H9 (cell line): ENCODE data around the gene DAPK2. TPM values are rescaled to one million over a fixed set of nuclear protein-coding genes. Genes with fewer than 3 reads are reported as not detected.

ENCODE experiments used
- DNase-seq: peaks from one replicate; pipeline ENCODE4 v3.0.0-alpha.2; 2017
- H2AFZ ChIP-seq: one replicate; pipeline ENCODE4 v1.6.1; 2013; ENCODE audit warnings: mild to moderate bottlenecking, low read length, control low read depth, moderate library complexity
- H2AK5ac ChIP-seq: 2 replicates; pipeline ENCODE4 v1.6.1; 2013; ENCODE audit warnings: low read length, control low read depth, mixed read lengths; ENCODE audit not compliant: insufficient read length
- H2BK120ac ChIP-seq: one replicate; pipeline ENCODE4 v1.6.1; 2013; ENCODE audit warnings: low read depth, mild to moderate bottlenecking, low read length, control low read depth, inconsistent platforms; ENCODE audit not compliant: poor library complexity, severe bottlenecking
- H2BK12ac ChIP-seq: 2 replicates; pipeline ENCODE4 v1.6.1; 2013; ENCODE audit warnings: low read length, control low read depth, mixed read lengths, low read depth; ENCODE audit not compliant: insufficient read length
- H2BK15ac ChIP-seq: 2 replicates; pipeline ENCODE4 v1.6.1; 2013; ENCODE audit warnings: low read depth, low read length, control low read depth
- H2BK20ac ChIP-seq: one replicate; pipeline ENCODE4 v1.6.1; 2013; ENCODE audit warnings: low read depth, mild to moderate bottlenecking, low read length, control low read depth, inconsistent platforms; ENCODE audit not compliant: poor library complexity, severe bottlenecking
- H2BK5ac ChIP-seq: 2 replicates; pipeline ENCODE4 v1.6.1; 2013; ENCODE audit warnings: low read length, control low read depth, mixed read lengths; ENCODE audit not compliant: insufficient read length
- H3K14ac ChIP-seq: 2 replicates; pipeline ENCODE4 v1.6.1; 2013; ENCODE audit warnings: low read length, control low read depth; ENCODE audit not compliant: insufficient read depth
- H3K18ac ChIP-seq: 2 replicates; pipeline ENCODE4 v1.6.1; 2013; ENCODE audit warnings: low read depth, mild to moderate bottlenecking, mixed read lengths, low read length, control low read depth; ENCODE audit not compliant: insufficient read length
- H3K23ac ChIP-seq: 2 replicates; pipeline ENCODE4 v1.6.1; 2013; ENCODE audit warnings: low read length, control low read depth, mixed read lengths, low read depth; ENCODE audit not compliant: insufficient read length
- H3K23me2 ChIP-seq: 2 replicates; pipeline ENCODE4 v1.6.1; 2013; ENCODE audit warnings: low read depth, mild to moderate bottlenecking, mixed read lengths, low read length, control low read depth; ENCODE audit not compliant: insufficient read length, poor library complexity, severe bottlenecking
- H3K27ac ChIP-seq: 2 replicates; pipeline ENCODE4 v1.5.1; 2013; ENCODE audit warnings: low read length, control low read depth, mixed read lengths, low read depth; ENCODE audit not compliant: insufficient read length
- H3K27me3 ChIP-seq: 2 replicates; pipeline ENCODE4 v1.6.1; 2013; ENCODE audit warnings: low read length, control low read depth, inconsistent platforms; ENCODE audit not compliant: insufficient read depth
- H3K4ac ChIP-seq: 2 replicates; pipeline ENCODE4 v1.6.1; 2013; ENCODE audit warnings: low read depth, mild to moderate bottlenecking, control low read depth, inconsistent platforms, low read length, moderate library complexity
- H3K4me1 ChIP-seq: 2 replicates; pipeline ENCODE4 v1.6.1; 2013; ENCODE audit warnings: low read length, control low read depth, inconsistent platforms; ENCODE audit not compliant: insufficient read depth
- H3K4me2 ChIP-seq: 2 replicates; pipeline ENCODE4 v1.6.1; 2013; ENCODE audit warnings: low read length, control low read depth, mixed read lengths; ENCODE audit not compliant: insufficient read length, insufficient read depth
- H3K56ac ChIP-seq: 2 replicates; pipeline ENCODE4 v1.6.1; 2013; ENCODE audit warnings: low read depth, mild to moderate bottlenecking, mixed read lengths, low read length, control low read depth; ENCODE audit not compliant: insufficient read length
- H3K79me1 ChIP-seq: 2 replicates; pipeline ENCODE4 v1.6.1; 2013; ENCODE audit warnings: low read depth, mild to moderate bottlenecking, moderate library complexity, low read length, control low read depth, inconsistent platforms; ENCODE audit not compliant: insufficient read depth, poor library complexity, severe bottlenecking
- H3K79me2 ChIP-seq: 2 replicates; pipeline ENCODE4 v1.6.1; 2013; ENCODE audit warnings: low read length, control low read depth, inconsistent platforms; ENCODE audit not compliant: insufficient read depth
- H3K9ac ChIP-seq: 2 replicates; pipeline ENCODE4 v1.6.1; 2013; ENCODE audit warnings: low read length, control low read depth, mixed read lengths; ENCODE audit not compliant: insufficient read length; ENCODE audit errors: extremely low read depth
- H3K9me3 ChIP-seq: one replicate; pipeline ENCODE4 v1.6.1; 2013; ENCODE audit warnings: low read depth, low read length, inconsistent platforms; ENCODE audit not compliant: control insufficient read depth
- H3T11ph ChIP-seq: one replicate; pipeline ENCODE4 v1.6.1; 2013; ENCODE audit warnings: mild to moderate bottlenecking, low read length, control low read depth, inconsistent platforms
- H4K20me1 ChIP-seq: one replicate; pipeline ENCODE4 v1.6.1; 2013; ENCODE audit not compliant: control insufficient read depth, insufficient read length, insufficient read depth
- H4K5ac ChIP-seq: 2 replicates; pipeline ENCODE4 v1.6.1; 2013; ENCODE audit warnings: low read depth, mild to moderate bottlenecking, mixed read lengths, low read length, control low read depth; ENCODE audit not compliant: insufficient read length
- H4K8ac ChIP-seq: replicated peaks from 2 replicates; pipeline ENCODE4 v1.6.1; 2013; ENCODE audit warnings: low read length, control low read depth, mixed read lengths, low read depth; ENCODE audit not compliant: insufficient read length
- H4K91ac ChIP-seq: 2 replicates; pipeline ENCODE4 v1.6.1; 2013; ENCODE audit warnings: low read depth, mild to moderate bottlenecking, moderate library complexity, mixed read lengths, low read length, control low read depth; ENCODE audit not compliant: insufficient read length
- H3K27ac Mint-ChIP-seq, 3 experiments: 2 replicates in 2 of 3; 3 replicates in 1 of 3; pipeline ENCODE4 v1.8.0; 2020 to 2021; ENCODE audit warnings: mixed read lengths in 3 of 3, mild to moderate bottlenecking in 1 of 3, moderate library complexity in 1 of 3
- H3K27me3 Mint-ChIP-seq: 2 replicates; pipeline ENCODE4 v1.8.0; 2021; ENCODE audit warnings: low read depth, mild to moderate bottlenecking, moderate library complexity, mixed read lengths
- H3K36me3 Mint-ChIP-seq, 3 experiments: 2 replicates in 2 of 3; 3 replicates in 1 of 3; pipeline ENCODE4 v1.8.0; 2020 to 2021; ENCODE audit warnings: low read depth in 3 of 3, mixed read lengths in 3 of 3; ENCODE audit not compliant: insufficient read depth in 1 of 3
- H3K4me1 Mint-ChIP-seq, 2 experiments: 2 replicates each; pipeline ENCODE4 v1.8.0; 2020; ENCODE audit warnings: mixed read lengths in 2 of 2
- H3K4me3 Mint-ChIP-seq, 2 experiments: 2 replicates in 1 of 2; 3 replicates in 1 of 2; pipeline ENCODE4 v1.8.0; 2020 to 2021; ENCODE audit warnings: mild to moderate bottlenecking in 2 of 2, mixed read lengths in 2 of 2, moderate library complexity in 1 of 2
- H3K9me3 Mint-ChIP-seq, 2 experiments: 2 replicates in 1 of 2; 3 replicates in 1 of 2; pipeline ENCODE4 v1.8.0; 2020; ENCODE audit warnings: mild to moderate bottlenecking in 2 of 2, mixed read lengths in 2 of 2, moderate library complexity in 1 of 2
- WGBS: extraction: QIAGEN DNeasy Blood & Tissue Kit; methylation state at CpG from one replicate; pipeline ENCODE4 v1.1.7; 2013; ENCODE audit warnings: missing lambda C conversion rate, low lambda C conversion rate, mixed read lengths; ENCODE audit not compliant: insufficient read length; ENCODE audit errors: extremely low coverage; 5-methylcytosine and 5-hydroxymethylcytosine counted together
- total RNA-seq: library from RNA; stranded (reverse); gene quantifications from 2 replicates; pipeline ENCODE4 v1.2.1, GENCODE V29; 2021
- TF ChIP-seq, protein P1 (sequence below): fragments of 200-600 bp; sonication (generic); conservative IDR thresholded peaks from 3 replicates; pipeline ENCODE4 v1.8.0; 2021; ENCODE audit warnings: antibody characterized with exemption, mild to moderate bottlenecking

DAPK2 gene
- total RNA-seq, 1 experiment from 2014 or later, result 3.5 TPM

- Mint-ChIP-seq H3K27ac (no peak overlapping the region), H3K27me3 (peaks cover 9% of the 10 kb centered on the region), H3K4me3 (no peak overlapping the region), H3K36me3 (peaks cover 1 to 4% (median 1%) of the 10 kb centered on the region in 3 experiments; a peak in 6 of 7 replicates), H3K4me1 (peaks cover 65 to 71% of the 10 kb centered on the region in 2 experiments), H3K9me3 (peaks cover 0 to 2% of the 10 kb centered on the region in 2 experiments; a peak in 4 of 5 replicates)
- Histone ChIP-seq H3K4me1 (peaks cover 17% of the 10 kb centered on the region), H3K79me2 (no peaks in the 10 kb centered on the region), H4K20me1 (no peaks in the 10 kb centered on the region), H3K56ac (no peak overlapping the region), H3K27ac (no peak overlapping the region), H2BK20ac (no peak overlapping the region), H2BK12ac (no peak overlapping the region), H4K8ac (no peak overlapping the region), H3T11ph (no peak overlapping the region), H3K23me2 (no peaks in the 10 kb centered on the region), H4K5ac (no peak overlapping the region), H3K14ac (no peak overlapping the region), H3K9me3 (no peaks in the 10 kb centered on the region), H2AFZ (no peak overlapping the region), H3K18ac (no peak overlapping the region), H2BK15ac (no peak overlapping the region), H3K27me3 (no peaks in the 10 kb centered on the region), H2BK120ac (no peak overlapping the region), H4K91ac (no peak overlapping the region), H2AK5ac (no peak overlapping the region), H3K4ac (no peak overlapping the region), H3K79me1 (no peaks in the 10 kb centered on the region), H3K4me2 (no peak overlapping the region), H2BK5ac (no peak overlapping the region), H3K23ac (no peak overlapping the region), H3K9ac (no peak overlapping the region)
- TF ChIP-seq, protein P1, sequence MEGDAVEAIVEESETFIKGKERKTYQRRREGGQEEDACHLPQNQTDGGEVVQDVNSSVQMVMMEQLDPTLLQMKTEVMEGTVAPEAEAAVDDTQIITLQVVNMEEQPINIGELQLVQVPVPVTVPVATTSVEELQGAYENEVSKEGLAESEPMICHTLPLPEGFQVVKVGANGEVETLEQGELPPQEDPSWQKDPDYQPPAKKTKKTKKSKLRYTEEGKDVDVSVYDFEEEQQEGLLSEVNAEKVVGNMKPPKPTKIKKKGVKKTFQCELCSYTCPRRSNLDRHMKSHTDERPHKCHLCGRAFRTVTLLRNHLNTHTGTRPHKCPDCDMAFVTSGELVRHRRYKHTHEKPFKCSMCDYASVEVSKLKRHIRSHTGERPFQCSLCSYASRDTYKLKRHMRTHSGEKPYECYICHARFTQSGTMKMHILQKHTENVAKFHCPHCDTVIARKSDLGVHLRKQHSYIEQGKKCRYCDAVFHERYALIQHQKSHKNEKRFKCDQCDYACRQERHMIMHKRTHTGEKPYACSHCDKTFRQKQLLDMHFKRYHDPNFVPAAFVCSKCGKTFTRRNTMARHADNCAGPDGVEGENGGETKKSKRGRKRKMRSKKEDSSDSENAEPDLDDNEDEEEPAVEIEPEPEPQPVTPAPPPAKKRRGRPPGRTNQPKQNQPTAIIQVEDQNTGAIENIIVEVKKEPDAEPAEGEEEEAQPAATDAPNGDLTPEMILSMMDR, result no peak
- DNase-seq, result peak; percentile 10
- WGBS, result no CpG with 5 or more reads among the region's 3 CpGs
These were observed 75.5 kb downstream of the DAPK2 start for GRCh38 chr15:63970621-63971426.
